Measurements from ENCODE around the gene ULBP1. TPM values are rescaled to one million over a fixed set of nuclear protein-coding genes. Genes with fewer than 3 reads are reported as not detected.
A peak's percentile ranks its signal among the peaks of the same experiment; 100 is the strongest.
"Not testable (repeated sequence)": the region's sequence is repeated elsewhere in the genome, so short reads cannot be mapped to it uniquely, and the experiment has no call there.

ULBP1 gene
- total and polyA plus RNA-seq, 3 experiments from 2014 or later, result 0.60 to 0.74 TPM; not detected in 1

DNA sequence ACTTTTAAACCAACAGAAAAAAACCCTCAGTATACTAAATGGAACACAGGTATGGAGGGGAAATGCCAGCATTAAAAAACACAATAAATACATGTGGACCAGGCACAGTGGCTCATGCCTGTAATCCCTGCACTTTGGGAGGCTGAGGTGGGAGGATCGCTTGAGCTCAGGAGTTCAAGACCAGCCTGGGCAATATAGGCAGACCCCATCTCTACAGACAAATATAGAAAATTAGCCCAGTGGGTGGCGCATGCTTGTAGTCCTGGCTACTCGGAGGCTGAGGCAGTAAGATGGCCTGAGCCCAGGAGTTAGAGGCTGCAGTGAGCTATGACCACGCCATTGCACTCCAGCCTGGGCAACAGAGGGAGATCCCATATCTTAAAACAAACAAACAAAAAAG lies 3.9 kb upstream of the ULBP1 start:
- peaks cover 22 to 26% (median 24%) of the 10 kb centered on the region in 3 donors for H3K4me1 Mint-ChIP-seq
- H3K9me3 Mint-ChIP-seq; H3K36me3 Mint-ChIP-seq; H3K9me3 ChIP-seq (ENCODE audit: low read length); CTCF ChIA-PET; H3K27ac ChIP-seq (ENCODE audit: low read depth, low read length); H3K27ac Mint-ChIP-seq; H3K4me3 Mint-ChIP-seq; H3K36me3 ChIP-seq (ENCODE audit: insufficient read depth, low read length); POLR2A ChIA-PET; H3K4me3 ChIP-seq (ENCODE audit: low read length); DNase-seq: not testable (repeated sequence)
- H3K27me3 Mint-ChIP-seq, result peaks cover 61 to 91% of the 10 kb centered on the region in 2 donors
- Histone ChIP-seq H3K4me1 (ENCODE audit: insufficient read depth, low read length) (peaks cover 21% of the 10 kb centered on the region), H3K27me3 (ENCODE audit: insufficient read depth, low read length, poor library complexity, severe bottlenecking) (peaks cover 55% of the 10 kb centered on the region)

DNA sequence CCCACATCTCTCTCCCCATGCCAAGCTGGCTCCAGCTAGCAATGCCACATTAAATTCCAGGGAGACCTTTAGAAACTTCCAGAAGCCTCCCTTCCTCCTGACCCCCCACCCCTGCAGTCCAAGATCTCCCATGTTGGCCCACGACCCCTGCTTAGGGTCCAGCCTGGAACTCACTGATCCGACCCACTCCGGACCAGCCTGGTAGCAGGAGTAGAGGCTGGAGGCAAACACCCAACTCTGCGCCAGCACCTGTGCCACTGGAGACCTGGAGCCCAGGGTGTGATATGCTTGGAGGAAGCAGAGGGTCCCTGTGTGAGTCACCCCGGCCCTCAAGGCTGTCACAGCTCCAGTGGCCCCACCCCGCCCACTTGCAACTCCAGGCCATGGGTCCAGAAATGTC lies 3.3 kb upstream of the ULBP1 start:
- H3K4me3 ChIP-seq (ENCODE audit: low read length), result no peak overlapping the region
- H3K4me1 Mint-ChIP-seq, result peaks cover 22 to 27% (median 24%) of the 10 kb centered on the region in 3 donors
- no peak overlapping the region for H3K27ac Mint-ChIP-seq
- peaks cover 59% of the 10 kb centered on the region for H3K27me3 ChIP-seq (ENCODE audit: insufficient read depth, low read length, poor library complexity, severe bottlenecking)
- H3K27ac ChIP-seq (ENCODE audit: low read depth, low read length), result no peak overlapping the region
- no peaks in the 10 kb centered on the region for H3K36me3 ChIP-seq (ENCODE audit: insufficient read depth, low read length)
- CTCF ChIA-PET, result interaction anchor here (1.3 kb wide), 1 partner anchor 10 kb away, joined by 3 read pairs; no protein-coding TSS in a partner anchor
- POLR2A ChIA-PET, result no interaction called here
- H3K36me3 Mint-ChIP-seq, result peaks cover 0 to 1% (median 0%) of the 10 kb centered on the region in 3 donors
- H3K27me3 Mint-ChIP-seq, result peaks cover 62 to 91% of the 10 kb centered on the region in 2 donors
- peak overlapping the region in 1 of 7 donors; percentile 3 for H3K4me3 Mint-ChIP-seq
- no peaks in the 10 kb centered on the region for H3K9me3 ChIP-seq (ENCODE audit: low read length)
- DNase-seq, result no peak
- peaks cover 27% of the 10 kb centered on the region for H3K4me1 ChIP-seq (ENCODE audit: insufficient read depth, low read length)
- no peaks in the 10 kb centered on the region for H3K9me3 Mint-ChIP-seq

DNA sequence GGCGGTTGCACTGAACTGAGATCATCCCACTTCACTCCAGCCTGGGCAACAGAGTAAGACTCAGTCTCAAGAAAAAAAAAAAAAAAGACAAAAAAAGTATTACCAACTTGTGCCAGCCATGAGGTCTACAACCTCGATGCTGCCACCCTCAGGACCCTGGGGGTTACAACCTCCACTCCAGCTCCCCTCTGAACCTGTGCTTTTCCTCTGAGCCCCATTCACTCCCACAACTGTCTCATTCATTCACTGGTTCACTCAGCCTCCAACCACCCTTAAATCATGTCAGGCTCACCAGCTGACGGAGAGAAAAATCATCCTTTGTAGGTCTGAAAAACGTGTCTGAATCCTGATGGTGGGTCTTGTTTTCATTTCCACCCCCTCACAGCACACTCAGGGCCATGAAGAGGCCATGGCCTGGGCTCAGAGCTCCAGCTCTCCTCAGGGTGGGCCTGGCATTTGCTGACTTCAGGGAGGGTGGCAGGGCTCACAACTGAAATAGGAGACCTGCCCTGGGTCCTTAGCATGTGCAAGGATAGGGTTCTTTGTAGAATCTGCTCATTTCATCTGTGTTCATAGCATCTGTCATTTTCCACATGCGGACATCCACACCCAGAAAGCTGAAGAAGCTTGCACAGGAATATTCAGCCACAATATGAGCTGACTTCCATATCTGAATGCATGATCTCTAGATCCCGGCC lies 1.9 kb upstream of the ULBP1 start:
- ChIA-PET CTCF (interaction anchor here (1.3 kb wide), 1 partner anchor 9 kb away, joined by 3 read pairs; no protein-coding TSS in a partner anchor), POLR2A (no interaction called here)
- Histone ChIP-seq H3K9me3 (ENCODE audit: low read length) (no peaks in the 10 kb centered on the region), H3K4me3 (ENCODE audit: low read length) (no peak overlapping the region), H3K36me3 (ENCODE audit: insufficient read depth, low read length) (no peaks in the 10 kb centered on the region), H3K27me3 (ENCODE audit: insufficient read depth, low read length, poor library complexity, severe bottlenecking) (peaks cover 55% of the 10 kb centered on the region), H3K4me1 (ENCODE audit: insufficient read depth, low read length) (peaks cover 27% of the 10 kb centered on the region), H3K27ac (ENCODE audit: low read depth, low read length) (no peak overlapping the region)
- Mint-ChIP-seq H3K27ac (peak overlapping the region in 1 of 8 donors; percentile 22), H3K4me1 (peaks cover 26 to 31% (median 27%) of the 10 kb centered on the region in 3 donors), H3K36me3 (peaks cover 0 to 1% (median 0%) of the 10 kb centered on the region in 3 donors), H3K27me3 (peaks cover 62 to 85% of the 10 kb centered on the region in 2 donors), H3K4me3 (peak overlapping the region in 2 of 7 donors; percentile 49), H3K9me3 (no peaks in the 10 kb centered on the region)
- peak in 3 of 5 donors; percentile 21 to 47 (median 26) for DNase-seq

DNA sequence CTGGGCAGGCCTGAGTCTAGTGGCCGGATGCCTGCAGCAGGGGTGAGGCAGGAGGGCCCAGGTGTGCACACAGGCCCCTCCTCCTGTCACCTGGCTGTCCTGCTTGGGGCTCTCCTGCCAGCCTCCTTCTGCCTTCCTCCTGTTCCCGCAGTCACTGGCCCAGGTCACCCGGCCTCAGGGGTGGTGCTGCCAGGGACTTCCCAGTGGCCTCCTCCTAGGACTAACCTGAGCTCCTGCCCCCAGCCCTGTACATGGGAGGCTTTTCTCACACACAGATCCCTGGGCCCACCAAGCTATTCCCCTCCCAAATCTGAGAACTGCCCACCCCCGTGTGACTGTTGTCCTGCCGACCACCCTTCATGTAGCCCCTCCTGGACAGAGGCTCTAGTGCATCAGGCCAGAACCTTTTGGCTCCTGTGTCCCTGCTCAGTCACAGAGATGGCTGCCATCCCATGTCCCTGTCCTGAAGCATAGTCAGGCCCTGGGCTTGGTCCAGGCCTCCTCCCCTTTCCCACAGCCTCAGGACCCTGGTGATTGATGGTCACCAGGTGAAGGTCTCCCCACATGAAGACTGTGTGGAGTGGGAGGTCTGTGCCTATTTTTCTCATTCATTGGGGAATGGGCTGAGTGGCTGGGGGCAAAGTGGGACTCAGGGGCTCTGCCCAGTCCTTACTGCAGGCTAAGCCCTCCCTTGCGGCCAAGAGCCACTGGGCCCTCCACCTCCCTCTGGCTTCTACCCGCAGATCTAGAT lies 1.1 kb upstream of the ULBP1 start:
- POLR2A ChIA-PET, result no interaction called here
- Mint-ChIP-seq H3K27me3 (peaks cover 68 to 89% of the 10 kb centered on the region in 2 donors), H3K4me3 (peak overlapping the region; percentile 87 to 97 (median 93)), H3K4me1 (peaks cover 26 to 31% (median 27%) of the 10 kb centered on the region in 3 donors), H3K9me3 (no peaks in the 10 kb centered on the region), H3K36me3 (peaks cover 0 to 1% (median 0%) of the 10 kb centered on the region in 3 donors), H3K27ac (peak overlapping the region in 5 of 8 donors; percentile 34 to 82 (median 72))
- no peak for DNase-seq
- H3K27ac ChIP-seq (ENCODE audit: low read depth, low read length), result peak overlapping the region; percentile 45
- CTCF ChIA-PET, result no interaction called here
- H3K4me3 ChIP-seq (ENCODE audit: low read length), result peak overlapping the region; percentile 69
- no peaks in the 10 kb centered on the region for H3K36me3 ChIP-seq (ENCODE audit: insufficient read depth, low read length)
- H3K9me3 ChIP-seq (ENCODE audit: low read length), result no peaks in the 10 kb centered on the region
- peaks cover 27% of the 10 kb centered on the region for H3K4me1 ChIP-seq (ENCODE audit: insufficient read depth, low read length)
- H3K27me3 ChIP-seq (ENCODE audit: insufficient read depth, low read length, poor library complexity, severe bottlenecking), result peaks cover 55% of the 10 kb centered on the region

DNA sequence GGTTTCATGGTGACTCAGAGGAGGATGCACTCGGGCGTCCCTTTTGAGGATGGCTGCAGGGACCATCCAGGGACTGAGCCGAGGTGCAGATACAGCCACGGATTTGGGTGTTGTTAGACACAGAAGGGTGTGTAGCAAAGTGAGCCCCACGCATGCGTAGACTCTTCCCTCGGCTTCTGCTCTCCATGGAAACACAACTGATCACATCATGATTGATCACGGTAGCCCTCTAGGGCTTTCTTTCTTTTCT lies 606 bp upstream of the ULBP1 start:
- no peaks in the 10 kb centered on the region for H3K9me3 Mint-ChIP-seq
- POLR2A ChIA-PET, result no interaction called here
- Histone ChIP-seq H3K4me1 (ENCODE audit: insufficient read depth, low read length) (peaks cover 27% of the 10 kb centered on the region), H3K27ac (ENCODE audit: low read depth, low read length) (peak overlapping the region; percentile 45), H3K36me3 (ENCODE audit: insufficient read depth, low read length) (no peaks in the 10 kb centered on the region), H3K9me3 (ENCODE audit: low read length) (no peaks in the 10 kb centered on the region), H3K27me3 (ENCODE audit: insufficient read depth, low read length, poor library complexity, severe bottlenecking) (peaks cover 55% of the 10 kb centered on the region), H3K4me3 (ENCODE audit: low read length) (peak overlapping the region; percentile 69)
- peak overlapping the region; percentile 87 to 97 (median 93) for H3K4me3 Mint-ChIP-seq
- peaks cover 0 to 1% (median 0%) of the 10 kb centered on the region in 3 donors for H3K36me3 Mint-ChIP-seq
- H3K27me3 Mint-ChIP-seq, result peaks cover 73 to 89% of the 10 kb centered on the region in 2 donors
- CTCF ChIA-PET, result no interaction called here
- H3K27ac Mint-ChIP-seq, result peak overlapping the region in 6 of 8 donors; percentile 34 to 83 (median 78)
- DNase-seq, result peak in 1 of 5 donors; percentile 14
- H3K4me1 Mint-ChIP-seq, result peaks cover 26 to 31% (median 27%) of the 10 kb centered on the region in 3 donors

DNA sequence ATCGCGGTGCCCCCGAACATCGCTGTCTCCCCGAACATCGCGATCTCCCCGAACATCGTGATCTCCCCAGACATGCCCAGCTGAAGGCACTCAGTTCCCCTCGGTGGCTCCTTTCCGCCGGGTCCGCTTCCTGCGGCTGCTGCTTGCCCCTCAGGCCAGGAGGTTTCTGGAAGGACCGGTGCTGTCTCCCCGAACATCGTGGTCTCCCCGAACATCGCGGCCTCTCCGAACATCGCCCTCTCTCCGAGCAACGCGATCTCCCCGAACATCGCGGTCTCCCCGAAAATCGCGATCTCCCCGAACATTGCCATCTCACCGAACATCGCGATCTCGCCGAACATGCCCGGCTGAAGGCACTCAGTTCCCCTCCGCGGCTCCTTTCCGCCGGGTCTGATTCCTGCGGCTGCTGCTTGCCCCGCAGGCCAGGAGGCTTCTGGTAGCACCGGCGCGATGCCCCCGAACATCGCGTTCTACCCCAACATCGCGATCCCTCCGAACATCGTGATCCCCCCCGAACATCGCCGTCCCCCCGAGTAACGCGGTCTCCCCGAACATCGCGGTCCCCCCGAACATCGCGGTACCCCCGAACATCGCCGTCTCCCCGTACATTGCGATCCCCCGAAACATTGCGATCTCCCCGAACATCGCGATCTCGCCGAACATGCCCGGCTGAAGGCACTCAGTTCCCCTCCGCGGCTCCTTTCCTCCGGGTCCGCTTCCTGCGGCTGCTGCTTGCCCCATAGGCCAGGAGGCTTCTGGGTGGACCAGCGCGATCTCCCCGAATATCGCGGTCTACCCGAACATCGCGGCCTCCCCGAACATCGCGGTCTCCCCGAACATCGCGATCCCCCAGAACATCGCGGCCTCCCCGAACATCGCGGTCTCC lies 808 bp downstream of the ULBP1 start:
- CTCF ChIA-PET, result no interaction called here
- Histone ChIP-seq H3K4me3 (ENCODE audit: low read length) (peak overlapping the region; percentile 69), H3K27me3 (ENCODE audit: insufficient read depth, low read length, poor library complexity, severe bottlenecking) (peaks cover 55% of the 10 kb centered on the region), H3K27ac (ENCODE audit: low read depth, low read length) (no peak overlapping the region), H3K36me3 (ENCODE audit: insufficient read depth, low read length) (no peaks in the 10 kb centered on the region), H3K9me3 (ENCODE audit: low read length) (no peaks in the 10 kb centered on the region), H3K4me1 (ENCODE audit: insufficient read depth, low read length) (peaks cover 27% of the 10 kb centered on the region)
- Mint-ChIP-seq H3K4me3 (peak overlapping the region; percentile 87 to 97 (median 93)), H3K4me1 (peaks cover 26 to 31% (median 27%) of the 10 kb centered on the region in 3 donors), H3K27me3 (peaks cover 76 to 92% of the 10 kb centered on the region in 2 donors), H3K9me3 (no peaks in the 10 kb centered on the region), H3K27ac (peak overlapping the region in 7 of 8 donors; percentile 74 to 97 (median 89)), H3K36me3 (peaks cover 0 to 3% (median 1%) of the 10 kb centered on the region in 3 donors)
- POLR2A ChIA-PET, result no interaction called here
- no peak for DNase-seq

DNA sequence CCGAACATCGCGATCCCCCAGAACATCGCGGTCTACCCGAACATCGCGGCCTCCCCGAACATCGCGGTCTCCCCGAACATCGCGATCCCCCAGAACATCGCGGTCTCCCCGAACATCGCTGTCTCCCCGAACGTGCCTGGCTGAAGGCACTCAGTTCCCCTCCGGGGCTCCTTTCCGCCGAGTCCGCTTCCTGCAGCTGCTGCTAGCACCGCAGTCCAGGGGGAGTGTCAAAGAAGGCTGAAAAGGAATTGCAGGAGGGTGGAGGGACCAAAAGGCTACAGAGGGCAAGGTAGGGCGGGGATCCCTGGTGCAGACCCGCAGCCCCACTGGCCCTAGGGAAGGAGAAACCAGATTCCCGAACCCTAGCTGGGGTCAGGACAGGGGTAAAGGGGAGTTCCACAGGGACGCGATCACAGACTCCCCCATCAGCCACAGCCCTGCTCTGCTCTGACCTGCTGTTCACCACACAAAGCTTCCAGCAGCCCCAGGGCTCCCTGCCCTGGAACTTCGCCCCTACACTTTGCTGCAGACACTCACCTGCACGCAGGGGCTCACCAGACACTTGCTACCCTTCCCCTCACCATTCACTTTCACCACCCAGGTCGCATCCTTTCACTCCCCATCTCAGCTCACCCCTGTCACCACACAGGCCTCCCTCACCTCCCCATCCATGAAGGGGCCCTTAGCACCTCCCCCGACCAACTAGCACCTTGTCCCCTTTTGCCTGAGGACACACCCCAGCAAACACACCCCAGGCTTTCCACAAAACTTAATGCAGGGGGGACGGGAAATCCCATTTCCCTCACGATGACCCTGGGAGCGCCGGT lies 1.7 kb downstream of the ULBP1 start:
- peak overlapping the region in 7 of 8 donors; percentile 70 to 97 (median 86) for H3K27ac Mint-ChIP-seq
- Histone ChIP-seq H3K27ac (ENCODE audit: low read depth, low read length) (no peak overlapping the region), H3K9me3 (ENCODE audit: low read length) (no peaks in the 10 kb centered on the region), H3K27me3 (ENCODE audit: insufficient read depth, low read length, poor library complexity, severe bottlenecking) (peaks cover 53% of the 10 kb centered on the region), H3K4me1 (ENCODE audit: insufficient read depth, low read length) (peaks cover 27% of the 10 kb centered on the region), H3K4me3 (ENCODE audit: low read length) (peak overlapping the region; percentile 69), H3K36me3 (ENCODE audit: insufficient read depth, low read length) (no peaks in the 10 kb centered on the region)
- ChIA-PET POLR2A (no interaction called here), CTCF (no interaction called here)
- peak overlapping the region; percentile 87 to 97 (median 93) for H3K4me3 Mint-ChIP-seq
- no peaks in the 10 kb centered on the region for H3K9me3 Mint-ChIP-seq
- peaks cover 26 to 31% (median 27%) of the 10 kb centered on the region in 3 donors for H3K4me1 Mint-ChIP-seq
- H3K36me3 Mint-ChIP-seq, result peaks cover 0 to 3% (median 1%) of the 10 kb centered on the region in 3 donors
- peak in 2 of 5 donors; percentile 16 to 38 for DNase-seq
- H3K27me3 Mint-ChIP-seq, result peaks cover 71 to 92% of the 10 kb centered on the region in 2 donors
